HG03575 (cell line): ENCODE data around the gene NUP214.
"Not testable (repeated sequence)": the region's sequence is repeated elsewhere in the genome, so short reads cannot be mapped to it uniquely, and the experiment has no call there.

Experiments used
- ATAC-seq: cut with Tn5 transposase; IDR thresholded peaks from one replicate; pipeline ENCODE4 v1.9.1; 2021; ENCODE audit not compliant: unreplicated experiment, insufficient number of reproducible peaks, low FRiP score; ENCODE audit errors: extremely low read depth

NUP214 gene

DNA sequence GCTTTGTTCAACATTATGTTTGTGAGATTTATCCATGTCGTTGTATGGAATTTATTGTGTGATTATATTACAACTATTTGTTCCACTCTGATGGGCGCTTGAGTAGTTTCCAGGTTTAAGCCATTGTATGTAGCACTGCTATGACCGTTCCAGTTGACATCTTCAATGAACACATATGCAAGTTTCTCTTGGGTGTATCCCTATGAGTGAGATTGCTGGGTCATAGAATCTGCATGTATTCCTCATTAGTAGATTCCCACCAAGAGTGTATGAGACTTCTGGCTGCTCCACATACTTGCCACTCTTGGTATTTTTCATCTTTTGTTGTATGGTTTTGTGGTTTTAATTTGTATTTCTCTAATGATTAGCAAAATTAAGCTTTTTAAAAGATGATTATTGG, 22.9 kb downstream of the NUP214 start:
- ATAC-seq = no peak

DNA sequence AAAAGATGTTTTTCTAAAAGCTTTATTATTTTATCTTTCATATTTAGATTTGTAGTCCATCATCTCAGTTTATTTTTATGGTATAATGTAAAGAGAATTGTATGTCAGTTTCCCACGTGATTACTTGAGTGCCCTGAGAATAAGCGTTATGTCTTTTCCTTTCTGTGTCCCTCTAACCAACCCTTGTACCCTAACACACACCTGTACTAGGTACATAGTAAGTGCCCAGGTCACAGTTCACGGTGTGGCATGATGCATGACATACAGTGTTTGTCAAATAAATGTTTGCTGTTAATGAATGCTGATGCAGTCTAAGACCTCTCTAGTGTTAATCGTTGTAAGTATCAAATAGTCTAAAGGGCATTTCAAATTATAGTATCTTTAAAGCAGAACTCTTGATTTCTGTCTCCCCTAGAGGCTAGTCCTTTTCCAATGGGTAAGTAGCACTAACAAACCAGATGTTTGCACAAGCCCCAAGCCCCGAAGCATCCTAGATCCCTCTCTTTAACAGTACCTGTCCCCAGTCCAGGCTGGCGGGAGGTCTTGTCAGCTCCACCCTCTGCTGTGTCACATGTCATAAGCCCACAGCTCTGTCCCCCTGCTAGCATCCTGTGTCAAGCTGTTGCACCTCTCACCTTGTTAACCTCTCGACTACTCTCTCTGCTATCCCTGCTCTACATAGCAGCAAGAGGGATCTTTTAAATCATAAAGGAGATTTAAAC, 23.7 kb downstream of the NUP214 start:
- no peak for ATAC-seq

DNA sequence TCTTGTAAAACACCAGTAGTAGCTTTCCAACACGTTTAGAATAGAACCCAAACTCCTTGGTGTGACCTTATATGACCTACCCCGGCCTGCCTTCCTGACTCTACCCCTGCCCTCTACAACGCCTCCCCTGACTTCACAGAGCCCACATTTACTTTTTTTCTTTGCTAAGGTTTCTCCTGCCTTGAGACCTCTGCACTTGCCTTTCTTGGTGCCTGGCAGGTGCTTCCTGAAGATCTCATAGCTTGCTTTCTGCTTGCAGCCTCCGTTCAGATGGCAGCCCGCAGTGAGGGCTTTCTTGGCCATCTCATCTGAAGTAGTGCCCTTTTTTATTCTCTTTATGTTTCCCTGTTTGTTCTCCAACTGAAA, 24.3 kb downstream of the NUP214 start:
- ATAC-seq = no peak

DNA sequence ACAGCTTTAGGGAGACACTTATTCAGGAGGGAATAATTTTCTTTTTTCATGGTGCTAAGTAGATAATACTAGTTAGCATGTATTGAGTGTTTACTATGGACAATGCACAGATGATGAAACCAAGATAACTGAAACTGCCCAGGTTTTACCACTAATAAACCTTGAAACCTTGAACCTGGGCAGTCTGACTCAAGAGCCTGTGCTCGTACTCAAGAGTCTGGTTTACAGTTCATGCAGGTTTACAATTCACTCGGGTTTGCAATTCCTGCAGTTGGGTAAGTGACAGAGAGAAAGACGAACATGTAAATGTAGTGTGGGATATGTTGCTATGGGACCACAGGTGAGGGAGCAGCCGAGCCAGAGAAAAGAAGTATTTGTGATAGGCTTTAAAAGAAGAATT, 28.2 kb downstream of the NUP214 start:
- no peak for ATAC-seq

DNA sequence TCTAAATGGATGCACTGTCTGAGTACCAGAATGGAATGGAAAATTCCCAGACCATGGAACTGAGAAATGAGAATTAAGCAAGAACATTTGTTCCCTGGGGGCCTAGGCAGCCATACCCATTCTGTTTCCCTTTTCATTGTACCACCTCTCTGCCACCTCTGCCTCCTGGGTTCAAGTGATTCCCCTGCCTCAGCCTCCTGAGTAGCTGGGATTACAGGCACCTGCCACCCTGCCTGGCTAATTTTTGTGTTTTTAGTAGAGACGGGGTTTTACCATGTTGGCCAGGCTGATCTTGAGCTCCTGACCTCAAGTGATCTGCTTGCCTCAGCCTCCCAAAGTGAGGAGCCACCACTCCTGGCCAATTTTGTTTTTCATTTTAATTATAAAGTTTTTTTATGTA, 33.3 kb downstream of the NUP214 start:
- ATAC-seq = not testable (repeated sequence)

DNA sequence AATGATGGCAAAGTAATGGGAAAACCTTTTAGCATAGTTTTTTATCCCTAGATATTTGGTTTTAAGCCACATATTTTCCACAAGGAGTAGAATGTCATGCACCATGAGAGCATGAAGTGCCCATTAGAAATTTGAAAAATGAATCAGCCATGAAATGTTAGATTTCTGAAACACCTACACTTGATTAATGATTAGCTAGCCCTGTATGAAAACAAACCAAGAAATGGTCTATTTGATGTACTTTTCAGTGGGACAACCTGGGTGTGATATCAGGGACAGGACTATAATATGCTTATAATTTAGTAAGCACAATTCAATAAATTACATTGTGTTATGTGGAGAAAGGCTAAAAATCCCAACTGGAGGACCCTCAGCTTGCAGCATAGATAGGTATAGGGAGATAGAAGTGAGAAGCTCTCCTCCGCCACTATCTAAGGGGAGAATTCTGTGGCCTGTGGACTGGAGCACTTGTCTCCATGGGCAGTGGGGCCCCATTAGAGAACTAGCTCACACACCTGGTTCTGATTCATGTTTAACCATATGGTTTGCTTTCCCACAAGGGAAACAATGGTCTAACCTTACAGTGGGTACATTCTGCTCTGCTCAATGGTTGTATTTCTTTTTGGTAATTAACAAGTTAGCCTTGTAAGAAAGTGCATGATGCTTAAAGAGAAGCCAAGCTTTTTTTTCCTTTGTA, 35.2 kb downstream of the NUP214 start:
- no peak for ATAC-seq

DNA sequence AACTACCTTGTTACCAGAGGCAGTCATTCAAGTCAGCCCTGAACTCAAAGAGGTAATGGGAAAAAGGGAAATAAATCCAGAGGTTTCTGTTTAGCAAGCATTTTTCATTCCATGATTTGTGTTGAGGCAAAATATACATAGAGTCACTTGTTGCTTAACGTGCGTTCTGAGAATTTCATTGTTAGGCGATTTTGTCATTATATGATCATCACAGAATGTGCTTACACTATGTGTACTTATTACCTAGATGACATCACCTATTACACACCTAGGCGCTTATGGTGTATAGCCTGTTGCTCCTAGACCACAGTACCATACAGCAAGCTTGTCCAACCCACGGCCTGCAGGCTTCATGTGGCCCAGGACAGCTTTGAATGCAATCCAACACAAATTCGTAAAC, 36.2 kb downstream of the NUP214 start:
- no peak for ATAC-seq

DNA sequence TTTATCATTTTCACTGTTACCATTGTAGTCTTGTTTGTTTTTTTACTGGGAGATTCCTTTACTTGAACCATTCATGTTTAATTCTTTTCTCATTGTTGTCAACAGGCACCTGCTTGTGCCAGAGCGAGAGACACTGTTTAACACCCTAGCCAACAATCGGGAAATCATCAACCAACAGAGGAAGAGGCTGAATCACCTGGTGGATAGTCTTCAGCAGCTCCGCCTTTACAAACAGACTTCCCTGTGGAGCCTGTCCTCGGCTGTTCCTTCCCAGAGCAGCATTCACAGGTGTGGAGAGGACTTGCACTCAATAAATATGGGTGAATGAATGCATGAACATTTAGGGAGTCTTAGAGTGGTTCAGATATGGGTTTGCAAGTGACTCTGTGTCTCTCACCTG, 37.5 kb downstream of the NUP214 start:
- no peak for ATAC-seq

DNA sequence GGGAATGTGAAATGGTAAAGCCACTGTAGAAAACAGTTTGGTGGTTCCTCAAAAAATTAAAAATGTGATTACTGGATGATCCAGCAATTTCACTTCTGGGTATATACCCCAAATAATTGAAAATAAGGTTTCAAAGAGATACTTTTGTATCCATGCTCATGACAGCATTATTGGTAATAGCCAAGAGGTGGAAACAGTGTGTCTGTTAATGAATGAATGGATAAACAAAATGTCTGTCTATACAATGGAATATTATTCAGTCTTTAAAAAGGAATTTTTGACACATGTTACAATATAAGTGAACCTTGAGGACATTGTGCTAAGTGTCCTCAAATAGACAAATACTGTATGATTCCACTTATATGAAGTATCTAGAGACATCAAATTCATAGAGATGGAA, 40.1 kb downstream of the NUP214 start:
- no peak for ATAC-seq

DNA sequence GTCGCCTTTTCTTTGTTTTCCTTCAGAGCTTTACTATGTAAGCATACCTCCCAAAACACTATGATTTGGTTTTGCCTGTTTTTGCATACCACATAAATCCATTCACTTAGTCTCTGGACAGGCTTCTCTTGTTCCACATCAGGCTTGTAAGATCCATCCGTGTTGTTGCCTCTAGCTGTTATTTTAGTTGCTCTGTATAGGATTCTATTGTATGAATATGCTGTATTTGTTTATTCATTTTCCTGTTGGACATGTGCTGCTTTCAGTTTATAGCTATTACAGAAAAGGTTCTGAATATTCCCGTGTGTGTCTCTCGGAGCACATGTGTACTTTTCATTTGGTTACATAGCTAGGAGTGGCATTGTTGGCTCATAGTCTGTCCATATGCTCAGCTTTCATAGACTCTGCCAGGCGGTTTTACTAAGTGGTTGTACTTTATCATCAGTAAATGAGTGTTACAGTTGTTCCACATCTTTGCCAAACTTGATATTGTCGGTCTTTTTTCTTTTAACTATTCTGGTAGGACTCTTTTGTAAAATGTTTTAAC, 41.8 kb downstream of the NUP214 start:
- ATAC-seq = no peak

DNA sequence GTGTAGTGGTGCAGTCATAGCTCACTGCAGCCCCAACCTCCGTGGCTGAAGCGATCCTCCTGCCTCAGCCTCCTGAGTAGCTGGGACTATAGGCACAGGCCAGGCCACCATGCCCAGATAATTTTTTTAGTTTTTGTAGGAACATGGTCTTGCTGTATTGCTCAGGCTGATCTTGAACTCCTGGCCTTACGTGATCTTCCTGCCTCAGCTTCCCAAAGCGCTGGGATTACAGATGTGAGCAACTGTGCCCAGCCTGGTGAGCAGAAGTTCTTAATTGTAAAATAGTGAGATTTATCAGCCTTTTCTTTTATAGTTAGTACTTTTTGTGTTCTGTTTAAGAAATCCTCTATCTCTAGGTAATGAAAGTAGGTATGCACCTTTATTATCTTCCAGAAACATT, 42.5 kb downstream of the NUP214 start:
- ATAC-seq = no peak

DNA sequence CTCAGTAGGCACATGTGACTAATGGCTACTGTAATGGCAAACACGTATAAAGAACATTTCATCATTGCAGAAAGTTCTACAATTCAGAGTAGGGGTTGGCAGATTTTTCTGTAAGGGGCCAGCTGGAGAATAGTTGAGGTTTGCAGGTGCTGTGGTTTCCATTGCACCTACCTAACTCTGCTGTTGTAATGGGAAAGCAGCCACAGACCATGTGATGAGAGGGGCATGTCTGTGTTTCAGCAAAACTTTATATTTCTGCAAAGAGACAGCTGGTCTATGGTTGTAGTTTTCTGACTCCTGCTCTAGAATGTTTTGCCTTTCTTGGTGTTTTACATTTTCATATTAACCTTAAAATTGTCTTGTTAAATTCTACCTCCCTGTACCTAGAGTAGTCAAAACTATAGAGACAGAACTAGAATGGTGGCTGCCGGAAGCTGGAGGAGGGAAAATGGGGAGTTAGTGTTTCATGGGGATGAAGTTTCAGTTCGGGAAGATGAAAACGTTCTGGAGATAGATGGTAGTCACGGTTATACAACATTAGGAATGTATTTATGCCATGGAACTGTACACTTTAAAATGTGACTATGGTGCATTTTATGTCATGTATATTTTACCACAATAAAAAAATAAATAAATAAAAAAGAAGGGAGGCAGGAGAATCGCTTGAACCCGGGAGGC, 44.3 kb downstream of the NUP214 start:
- ATAC-seq = no peak

DNA sequence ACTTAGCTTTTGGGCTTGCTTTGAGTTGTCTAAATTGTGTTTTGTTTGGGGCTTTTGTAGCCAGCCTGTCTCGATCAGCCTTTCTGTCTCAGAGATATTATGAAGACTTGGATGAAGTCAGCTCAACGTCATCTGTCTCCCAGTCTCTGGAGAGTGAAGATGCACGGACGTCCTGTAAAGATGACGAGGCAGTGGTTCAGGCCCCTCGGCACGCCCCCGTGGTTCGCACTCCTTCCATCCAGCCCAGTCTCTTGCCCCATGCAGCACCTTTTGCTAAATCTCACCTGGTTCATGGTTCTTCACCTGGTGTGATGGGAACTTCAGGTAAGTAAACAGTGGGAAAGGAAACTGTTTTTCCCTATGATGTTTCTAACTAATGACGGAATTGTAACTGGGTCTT, 48.6 kb downstream of the NUP214 start:
- ATAC-seq = no peak

DNA sequence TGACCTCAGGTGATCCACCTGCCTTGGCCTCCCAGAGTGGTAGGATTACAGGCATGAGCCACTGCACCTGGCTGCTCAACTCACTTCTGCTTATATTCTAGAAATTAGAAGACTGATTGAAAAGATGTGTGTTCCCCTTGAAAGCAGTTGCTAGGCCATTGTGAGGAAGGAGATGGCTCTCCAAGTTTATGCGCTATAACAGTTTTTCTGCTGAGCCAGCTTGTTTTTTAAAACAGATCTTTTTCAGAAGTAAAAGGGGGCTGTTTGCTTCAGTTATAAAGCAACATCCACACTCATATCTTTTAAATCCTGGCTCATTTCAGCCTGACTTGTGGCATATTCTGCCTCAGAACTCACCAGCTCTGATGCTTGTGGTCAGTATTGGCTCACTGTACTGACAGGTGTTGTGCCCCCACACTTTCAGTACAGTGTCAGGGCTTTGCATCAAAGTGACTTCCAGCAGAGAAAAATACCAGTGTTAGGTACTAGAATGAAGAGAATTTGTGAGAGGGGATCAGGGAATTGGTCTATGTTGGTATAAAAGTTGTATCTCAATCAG, 49.4 kb downstream of the NUP214 start:
- no peak for ATAC-seq

DNA sequence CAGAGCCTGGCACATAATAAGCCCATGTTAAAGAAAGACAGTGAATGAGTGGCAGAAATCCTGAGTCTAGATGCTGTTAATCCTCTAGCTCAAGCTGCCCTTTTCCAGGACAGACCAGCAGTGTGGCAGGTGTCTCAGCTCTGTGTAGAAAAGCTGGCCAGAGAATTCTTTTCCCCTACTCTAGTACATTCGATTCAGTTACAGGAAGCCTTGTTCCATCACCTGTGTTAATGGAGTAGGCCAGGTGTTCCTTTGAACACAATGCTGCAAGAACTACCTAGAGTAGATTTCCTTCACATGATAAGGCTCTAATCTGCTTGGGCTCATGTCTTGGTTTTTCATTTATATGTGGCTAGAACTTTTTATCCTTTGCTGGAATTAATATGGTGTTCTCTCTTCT, 52.5 kb downstream of the NUP214 start:
- ATAC-seq = no peak

DNA sequence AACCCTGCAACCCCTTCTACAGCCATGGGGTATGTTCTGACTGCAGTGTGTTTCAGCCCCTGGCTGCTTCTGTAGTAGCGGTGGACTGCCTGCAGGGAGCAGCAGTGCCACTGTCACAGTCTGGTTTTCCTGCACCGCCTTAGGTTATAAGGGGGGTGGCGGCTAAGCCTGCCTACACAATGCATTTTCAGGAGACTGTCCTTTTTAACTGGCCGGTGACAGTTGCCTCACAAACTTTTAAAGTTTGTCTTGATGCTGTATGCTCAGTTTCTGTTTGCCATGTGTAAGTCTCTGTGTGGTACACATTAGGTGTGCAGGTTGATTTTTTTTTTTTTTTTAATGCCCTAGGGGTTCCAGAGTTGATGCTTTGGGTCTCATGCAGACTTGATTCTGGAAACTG, 53.0 kb downstream of the NUP214 start:
- ATAC-seq = no peak

DNA sequence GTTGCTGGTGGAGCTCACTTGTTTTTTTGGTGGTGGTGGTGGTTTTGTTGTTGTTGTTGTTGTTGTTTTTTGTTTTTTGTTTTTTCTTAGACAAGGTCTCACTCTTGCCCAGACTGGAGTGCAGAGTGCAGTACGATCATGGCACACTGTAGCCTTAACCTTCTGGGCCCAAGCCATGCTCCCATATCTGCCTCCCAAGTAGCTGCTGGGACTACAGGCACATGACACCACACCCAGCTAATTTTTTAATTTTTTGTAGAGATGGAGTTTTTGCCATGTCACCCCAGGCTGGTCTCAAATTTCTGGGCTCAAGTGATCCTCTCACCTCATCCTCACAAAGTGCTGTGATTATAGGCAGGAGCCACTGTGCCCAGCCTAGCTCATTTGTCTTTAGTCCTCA, 53.5 kb downstream of the NUP214 start:
- ATAC-seq = no peak

DNA sequence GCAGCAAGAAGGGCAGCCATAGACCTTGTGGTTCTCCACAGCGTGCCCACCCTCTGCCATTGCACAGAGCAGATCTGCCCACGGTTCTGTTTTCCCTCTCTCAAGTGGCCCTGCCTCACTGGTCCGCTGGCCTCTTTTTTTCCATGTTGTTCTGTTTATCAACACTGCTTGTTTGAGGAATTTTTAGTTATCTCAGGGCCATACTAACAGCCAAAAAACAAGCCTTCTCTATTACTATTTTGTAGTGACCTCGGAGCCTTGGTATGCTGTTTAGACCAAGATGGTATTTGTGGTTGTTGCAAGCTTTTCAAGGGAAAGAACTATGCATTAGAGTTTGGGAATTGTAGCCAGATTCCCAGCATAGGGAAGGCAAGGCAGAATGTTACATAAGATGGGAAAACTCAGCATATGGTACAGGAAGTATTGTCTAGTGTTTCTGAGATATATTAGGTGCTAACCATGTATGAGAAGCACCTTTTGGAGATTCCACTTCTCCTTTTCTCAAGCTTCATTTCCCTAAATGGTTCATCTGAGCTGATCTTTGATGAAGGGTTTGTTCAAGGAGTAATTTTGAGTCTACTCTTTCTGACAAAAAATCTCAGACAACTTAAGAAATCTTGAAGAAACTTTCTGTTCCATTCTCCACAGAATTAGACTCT, 54.3 kb downstream of the NUP214 start:
- no peak for ATAC-seq

DNA sequence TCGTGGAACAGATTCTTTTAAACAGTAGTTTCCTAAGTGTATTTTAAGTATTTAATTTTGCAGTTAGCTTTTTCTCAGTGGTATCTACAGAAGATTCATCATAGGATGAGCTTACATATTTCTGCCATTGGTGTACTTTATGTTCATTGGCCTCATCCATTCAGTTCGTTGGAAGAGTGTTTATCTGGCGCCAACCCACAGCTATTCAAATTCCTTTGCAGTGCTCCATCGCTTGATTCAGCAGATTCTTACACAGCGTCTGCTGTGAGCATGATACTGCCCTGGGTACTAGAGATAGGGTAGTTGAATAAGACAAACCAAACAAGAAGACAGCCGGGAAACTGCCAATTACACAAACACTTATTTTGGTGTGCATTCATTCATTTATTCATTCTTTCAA, 55.1 kb downstream of the NUP214 start:
- no peak for ATAC-seq
